ENCODE measurements around the gene ABHD1. TPM values are rescaled to one million over a fixed set of nuclear protein-coding genes. Genes with fewer than 3 reads are reported as not detected.
A peak's percentile ranks its signal among the peaks of the same experiment; 100 is the strongest.

The ABHD1 gene
- total RNA-seq, 1 donor = not detected

DNA sequence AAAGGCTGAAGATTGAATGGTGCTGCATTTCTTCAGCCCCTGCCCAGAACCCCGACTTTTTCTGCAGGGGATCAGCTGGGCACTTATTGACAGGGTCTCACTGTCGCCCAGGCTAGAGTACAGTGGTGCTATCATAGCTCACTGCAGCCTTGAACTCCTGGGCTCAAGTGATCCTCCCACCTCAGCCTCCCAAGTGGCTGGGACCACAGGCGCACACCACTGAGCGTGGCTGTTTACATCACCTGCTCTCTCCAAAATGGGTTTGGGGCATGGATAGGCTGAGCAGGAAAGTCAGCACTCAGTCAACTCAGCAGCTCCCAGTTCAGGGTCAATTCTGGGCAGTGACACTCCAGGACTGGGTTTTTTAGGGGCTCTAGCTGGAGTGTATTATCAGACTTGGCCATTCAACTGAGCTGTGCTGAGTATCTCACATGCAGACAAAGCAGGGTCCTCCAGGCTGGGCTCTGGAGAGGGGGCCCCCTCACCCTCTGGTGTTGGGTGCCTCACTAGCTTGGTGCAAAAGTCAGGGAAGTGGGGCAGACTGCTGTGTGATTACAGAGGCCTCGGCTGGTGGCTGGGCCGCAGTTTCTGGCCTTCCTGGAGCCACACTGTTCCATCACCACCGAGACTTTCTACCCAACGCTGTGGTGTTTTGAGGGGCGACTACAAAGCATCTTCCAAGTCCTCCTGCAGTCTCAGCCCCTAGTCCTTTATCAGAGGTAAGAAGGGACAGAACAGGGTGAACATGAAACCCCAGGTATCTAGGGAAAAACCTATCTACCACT, 4.5 kb downstream of the ABHD1 start:
- H3K4me3 ChIP-seq (ENCODE audit: low read depth, low read length) = no peak overlapping the region
- TF ChIP-seq, protein P1, sequence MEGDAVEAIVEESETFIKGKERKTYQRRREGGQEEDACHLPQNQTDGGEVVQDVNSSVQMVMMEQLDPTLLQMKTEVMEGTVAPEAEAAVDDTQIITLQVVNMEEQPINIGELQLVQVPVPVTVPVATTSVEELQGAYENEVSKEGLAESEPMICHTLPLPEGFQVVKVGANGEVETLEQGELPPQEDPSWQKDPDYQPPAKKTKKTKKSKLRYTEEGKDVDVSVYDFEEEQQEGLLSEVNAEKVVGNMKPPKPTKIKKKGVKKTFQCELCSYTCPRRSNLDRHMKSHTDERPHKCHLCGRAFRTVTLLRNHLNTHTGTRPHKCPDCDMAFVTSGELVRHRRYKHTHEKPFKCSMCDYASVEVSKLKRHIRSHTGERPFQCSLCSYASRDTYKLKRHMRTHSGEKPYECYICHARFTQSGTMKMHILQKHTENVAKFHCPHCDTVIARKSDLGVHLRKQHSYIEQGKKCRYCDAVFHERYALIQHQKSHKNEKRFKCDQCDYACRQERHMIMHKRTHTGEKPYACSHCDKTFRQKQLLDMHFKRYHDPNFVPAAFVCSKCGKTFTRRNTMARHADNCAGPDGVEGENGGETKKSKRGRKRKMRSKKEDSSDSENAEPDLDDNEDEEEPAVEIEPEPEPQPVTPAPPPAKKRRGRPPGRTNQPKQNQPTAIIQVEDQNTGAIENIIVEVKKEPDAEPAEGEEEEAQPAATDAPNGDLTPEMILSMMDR (IDR thresholded peaks at IDR 0.05; ENCODE audit: insufficient read depth, low read depth, low read length) = no peak
- DNase-seq (ENCODE audit: low read depth) = no peak

DNA sequence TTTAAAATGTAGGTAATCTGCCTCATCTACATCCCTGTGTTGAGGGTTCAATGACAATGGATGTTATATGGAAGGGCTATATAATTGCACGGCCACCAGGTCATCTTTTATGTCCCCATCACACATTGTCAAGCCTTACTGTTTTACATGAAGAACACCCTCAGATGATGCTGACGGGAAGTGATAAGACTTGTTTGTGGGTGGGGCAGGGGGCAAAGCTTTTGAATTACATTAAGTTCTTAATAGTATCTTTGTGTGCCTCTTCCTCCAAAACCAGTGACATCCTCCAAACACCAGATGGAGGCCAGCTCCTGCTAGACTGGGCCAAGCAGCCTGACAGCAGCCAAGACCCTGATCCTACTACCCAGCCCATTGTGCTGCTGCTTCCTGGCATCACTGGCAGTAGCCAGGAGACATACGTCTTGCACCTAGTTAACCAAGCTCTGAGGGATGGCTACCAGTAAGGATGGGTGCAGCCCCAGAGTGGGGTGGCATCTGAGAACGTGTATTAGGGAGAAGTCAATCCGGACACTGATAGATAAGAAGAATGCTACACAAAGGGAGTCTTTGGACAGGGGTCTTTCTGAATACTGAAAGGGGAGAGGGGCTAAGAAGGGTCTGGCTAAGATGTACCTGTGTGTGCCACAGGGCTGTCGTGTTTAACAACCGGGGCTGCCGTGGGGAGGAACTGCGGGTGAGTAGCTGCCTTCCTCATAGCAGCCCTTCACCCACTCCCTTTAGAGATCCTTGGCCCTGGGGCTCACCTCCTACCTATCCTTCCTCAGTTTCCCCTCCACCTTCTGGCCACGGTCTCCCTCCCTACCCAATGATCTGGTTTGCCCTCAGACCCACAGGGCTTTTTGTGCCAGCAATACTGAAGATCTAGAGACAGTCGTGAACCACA, 5.3 kb downstream of the ABHD1 start:
- no peak for DNase-seq (ENCODE audit: low read depth)
- TF ChIP-seq, protein P1 (IDR thresholded peaks at IDR 0.05; ENCODE audit: insufficient read depth, low read depth, low read length) = no peak

DNA sequence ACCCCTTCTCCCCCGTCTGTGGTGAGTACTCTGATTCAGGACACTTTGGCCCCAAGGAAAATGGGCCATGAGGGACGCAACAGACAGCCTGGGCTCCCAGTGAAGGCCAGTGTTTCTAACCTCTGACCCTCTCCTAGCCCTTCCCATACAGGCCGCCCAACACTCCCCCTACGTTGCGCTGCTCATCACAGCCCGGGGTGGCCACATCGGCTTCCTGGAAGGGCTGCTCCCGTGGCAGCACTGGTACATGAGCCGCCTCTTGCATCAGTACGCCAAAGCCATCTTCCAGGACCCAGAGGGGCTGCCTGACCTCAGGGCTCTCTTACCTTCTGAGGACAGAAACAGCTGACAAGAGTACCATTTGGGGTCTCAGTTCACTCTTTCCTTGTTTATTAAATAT, 6.8 kb downstream of the ABHD1 start:
- H3K4me3 ChIP-seq (ENCODE audit: low read depth, low read length) = no peak overlapping the region
- no peak for DNase-seq (ENCODE audit: low read depth)
- TF ChIP-seq, protein P1 (IDR thresholded peaks at IDR 0.05; ENCODE audit: insufficient read depth, low read depth, low read length) = no peak

More for the DNA sequence above, 5.3 kb downstream of the ABHD1 start:
- no peak overlapping the region for H3K4me3 ChIP-seq (ENCODE audit: low read depth, low read length)

DNA sequence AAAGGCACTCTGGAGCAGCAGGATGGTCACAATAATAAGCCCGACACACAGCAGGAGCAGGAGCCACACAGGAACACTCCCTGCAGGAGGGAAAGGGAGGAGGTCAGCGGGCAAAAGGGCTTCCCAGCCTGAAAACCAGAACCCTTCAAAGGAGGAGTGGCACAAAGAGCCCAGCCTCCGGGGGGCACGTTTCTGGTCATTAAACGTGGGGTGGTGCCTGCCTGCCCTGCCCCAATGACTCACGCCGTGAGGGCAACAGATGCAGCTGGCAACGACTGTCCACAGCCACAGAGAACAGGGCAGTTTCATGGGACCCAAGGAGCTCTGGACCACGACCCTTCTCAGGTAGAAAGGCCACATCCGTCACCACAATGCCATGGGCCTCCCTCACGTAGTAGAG, 7.8 kb downstream of the ABHD1 start:
- no peak overlapping the region for H3K4me3 ChIP-seq (ENCODE audit: low read depth, low read length)
- DNase-seq (ENCODE audit: low read depth) = no peak
- TF ChIP-seq, protein P1 (IDR thresholded peaks at IDR 0.05; ENCODE audit: insufficient read depth, low read depth, low read length) = no peak

DNA sequence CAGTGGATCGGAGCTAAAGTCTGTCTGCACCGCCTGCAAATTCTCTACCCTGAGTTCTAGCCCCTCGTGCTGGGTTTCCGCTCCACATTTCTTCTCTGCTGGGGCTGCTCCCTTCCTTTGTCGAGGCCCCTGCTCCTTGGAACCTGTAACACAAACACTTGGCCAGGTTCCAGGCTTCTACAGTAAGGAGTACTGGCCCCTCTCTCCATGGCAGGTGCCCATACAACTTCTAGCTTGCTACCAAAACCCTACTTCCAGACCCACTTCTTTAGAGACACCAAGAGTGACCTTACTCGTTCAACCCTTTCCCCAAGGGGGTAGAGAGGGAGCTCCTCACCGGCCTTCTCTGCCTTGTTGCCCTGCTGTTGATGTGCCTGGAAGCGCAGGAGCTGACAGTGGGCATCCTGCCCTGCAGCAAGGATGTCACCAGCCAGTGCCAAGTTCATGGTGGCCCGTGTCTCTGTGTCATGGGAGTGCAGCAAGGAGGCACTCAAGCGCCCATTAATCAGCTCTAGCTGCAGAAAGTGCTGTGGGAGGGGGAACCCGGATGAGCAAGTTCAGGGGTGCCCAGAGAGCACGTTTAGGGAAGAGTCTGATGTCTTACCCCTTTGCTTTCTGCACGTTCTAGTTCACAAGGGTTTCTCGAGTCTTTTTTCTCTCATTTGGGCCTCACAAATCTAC, 9.7 kb downstream of the ABHD1 start:
- DNase-seq (ENCODE audit: low read depth) = no peak
- TF ChIP-seq, protein P1 (IDR thresholded peaks at IDR 0.05; ENCODE audit: insufficient read depth, low read depth, low read length) = no peak
- H3K4me3 ChIP-seq (ENCODE audit: low read depth, low read length) = peak overlapping the region; percentile 93

DNA sequence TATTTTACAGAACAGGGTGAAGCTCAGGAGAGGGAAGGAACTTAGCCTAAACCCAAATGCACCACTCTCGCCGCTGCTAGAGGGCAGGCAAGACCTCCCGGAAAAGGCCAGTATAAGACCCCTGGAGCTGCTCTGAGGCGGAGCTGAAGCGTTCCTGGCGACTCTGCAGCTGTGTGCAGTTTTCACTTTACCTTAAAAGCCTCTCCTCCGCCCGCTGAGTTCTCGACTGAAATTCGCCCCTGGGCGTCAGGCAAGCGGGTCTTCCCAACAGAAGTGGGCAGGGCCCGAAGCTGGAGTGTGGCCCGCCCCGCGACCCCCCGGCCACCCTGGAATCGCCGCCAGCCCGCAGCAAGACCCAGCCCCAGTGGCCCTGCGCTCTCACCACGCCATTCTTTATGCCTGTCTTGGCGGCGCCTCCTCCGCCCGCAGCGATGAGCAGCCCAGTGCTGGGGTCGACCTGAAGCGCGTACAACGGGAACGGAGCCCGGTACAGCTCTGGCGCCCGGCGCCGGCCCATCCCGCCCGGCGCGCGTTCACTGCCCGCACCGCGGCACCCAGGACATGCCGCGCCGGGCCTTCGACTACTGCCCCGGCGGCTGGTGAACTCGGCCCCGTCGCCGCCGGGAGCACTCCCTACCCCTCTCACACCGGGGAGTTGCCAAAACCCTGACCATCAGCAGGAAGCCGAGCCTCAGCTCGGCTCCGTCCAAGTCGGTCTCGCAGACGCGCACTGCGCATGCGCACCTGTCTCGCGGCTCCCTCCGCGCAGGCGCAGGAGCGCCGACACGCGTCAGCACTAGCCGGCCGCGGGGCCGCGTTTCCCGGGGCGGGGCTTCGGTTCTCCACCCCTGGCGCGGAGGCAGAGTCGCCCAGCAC, 10.5 kb downstream of the ABHD1 start, which contains the start of gene PREB:
TSS of gene PREB (minus strand) at position 732 of the 876 bp plus-strand sequence. CDS start at position 517, 215 bp downstream.
- H3K4me3 ChIP-seq (ENCODE audit: low read depth, low read length) = peak within 1 kb of the TSS; percentile 93
- peak; percentile 94 for DNase-seq (ENCODE audit: low read depth)
- TF ChIP-seq, protein P1 (IDR thresholded peaks at IDR 0.05; ENCODE audit: insufficient read depth, low read depth, low read length) = peak; percentile 38

Measured in fibroblast of villous mesenchyme (primary cell).